Keratinocyte (primary cell): ENCODE measurements around the gene TBC1D5. TPM values are rescaled to one million over a fixed set of nuclear protein-coding genes. Genes with fewer than 3 reads are reported as not detected.

ENCODE experiments used
- DNase-seq: peaks from one replicate; pipeline ENCODE4 v3.0.0-alpha.2; 2011; ENCODE audit warnings: low read depth, missing footprints, low spot score
- FAIRE-seq: peaks from 2 replicates; lab custom pipeline; 2011; peaks lifted over from hg19 to GRCh38; lab: Jason Lieb, UNC
- H2AFZ ChIP-seq: 2 replicates; pipeline ENCODE4 v1.6.0; 2012; ENCODE audit warnings: low read length, control low read depth, inconsistent platforms; ENCODE audit not compliant: control insufficient read depth
- H3K27ac ChIP-seq: 2 replicates; pipeline ENCODE4 v1.5.1; 2011; ENCODE audit warnings: low read length; ENCODE audit not compliant: control insufficient read depth, insufficient read depth
- H3K27me3 ChIP-seq: 3 replicates; pipeline ENCODE4 v1.6.0; 2011; ENCODE audit warnings: low read length; ENCODE audit not compliant: control insufficient read depth, insufficient read depth; ENCODE audit errors: extremely low read depth
- H3K36me3 ChIP-seq, 2 experiments: 2 replicates in 1 of 2; 3 replicates in 1 of 2; pipeline ENCODE4 v1.5.1; 2011; ENCODE audit warnings: low read length in 2 of 2, mild to moderate bottlenecking in 1 of 2; ENCODE audit not compliant: control insufficient read depth in 2 of 2, insufficient read depth in 2 of 2; ENCODE audit errors: extremely low read depth in 1 of 2
- H3K4me1 ChIP-seq: 3 replicates; pipeline ENCODE4 v1.5.1; 2011; ENCODE audit warnings: low read length; ENCODE audit not compliant: control insufficient read depth, insufficient read depth; ENCODE audit errors: extremely low read depth
- H3K4me2 ChIP-seq: 3 replicates; pipeline ENCODE4 v1.6.0; 2011; ENCODE audit warnings: low read depth, low read length; ENCODE audit not compliant: control insufficient read depth, insufficient read depth; ENCODE audit errors: extremely low read depth
- H3K4me3 ChIP-seq, 3 experiments: fragments of 200-600 bp in 1 of 3; sonication (generic) in 1 of 3; 2 replicates in 2 of 3; 3 replicates in 1 of 3; pipeline ENCODE4 v1.5.1; 2011 to 2016; ENCODE audit warnings: low read length in 3 of 3, mild to moderate bottlenecking in 3 of 3, control low read depth in 2 of 3, inconsistent platforms in 1 of 3, low read depth in 1 of 3, mixed read lengths in 1 of 3, mixed run types in 1 of 3, moderate library complexity in 1 of 3; ENCODE audit not compliant: control insufficient read depth in 2 of 3, insufficient read depth in 2 of 3; ENCODE audit errors: extremely low read depth in 1 of 3
- H3K79me2 ChIP-seq: 2 replicates; pipeline ENCODE4 v1.6.0; 2012; ENCODE audit warnings: low read length; ENCODE audit not compliant: control insufficient read depth, insufficient read depth
- H3K9ac ChIP-seq: 3 replicates; pipeline ENCODE4 v1.6.0; 2011; ENCODE audit warnings: low read length; ENCODE audit not compliant: control insufficient read depth, insufficient read depth; ENCODE audit errors: extremely low read depth
- H3K9me1 ChIP-seq: 3 replicates; pipeline ENCODE4 v1.6.0; 2011; ENCODE audit warnings: low read length; ENCODE audit not compliant: control insufficient read depth, insufficient read depth; ENCODE audit errors: extremely low read depth
- H3K9me3 ChIP-seq: 2 replicates; pipeline ENCODE4 v1.5.1; 2012; ENCODE audit warnings: low read depth, low read length; ENCODE audit not compliant: control insufficient read depth
- H4K20me1 ChIP-seq: 3 replicates; pipeline ENCODE4 v1.6.0; 2011; ENCODE audit warnings: low read length; ENCODE audit not compliant: control insufficient read depth, insufficient read depth; ENCODE audit errors: extremely low read depth
- CTCF ChIP-seq, 3 experiments: IDR thresholded peaks in 1 of 3; conservative IDR thresholded peaks in 1 of 3; optimal IDR thresholded peaks in 1 of 3; 2 replicates in 2 of 3; 3 replicates in 1 of 3; pipeline versions ENCODE3 to v1.5.1; 2011; ENCODE audit warnings: low read length in 3 of 3, mild to moderate bottlenecking in 3 of 3, moderate library complexity in 2 of 3, control low read depth in 1 of 3, inconsistent platforms in 1 of 3; ENCODE audit not compliant: insufficient read depth in 2 of 3; ENCODE audit errors: extremely low read depth in 1 of 3
- EZH2 ChIP-seq: IDR thresholded peaks from one replicate; pipeline ENCODE4 v1.6.1; 2012; ENCODE audit warnings: inconsistent platforms, mild to moderate bottlenecking, low read length, moderate library complexity
- dilution Hi-C: fragments of 300-500 bp; cut with MboI; formaldehyde crosslinking; loops from one replicate; pipeline ENCODE4 v1.7.0; 2020; ENCODE audit warnings: low sequenced_read_pairs; ENCODE audit not compliant: extremely low pct_ligation_motif_present
- polyA plus RNA-seq, 5 experiments: library from polyadenylated mRNA; depleted of rRNA in 3 of 5; stranded (reverse) in 3 of 5; stranded (forward) in 1 of 5; unstranded in 1 of 5; fragments of >200 nt; gene quantifications; 1 replicate in 1 of 5; 2 replicates in 3 of 5; 3 replicates in 1 of 5; pipeline versions ENCODE4 v1.2.1 to v1.2.3, GENCODE V29; 2011 to 2012; ENCODE audit warnings: missing spikeins in 2 of 5, low read depth in 1 of 5, low replicate concordance in 1 of 5

Gene TBC1D5
- polyA plus RNA-seq, 1 donor (not counting 4 experiments of a cell fraction or from before 2014, with no cell fraction given) = 25.8 TPM

- no peaks in the 10 kb centered on the region for H3K4me1 ChIP-seq
- no peaks in the 10 kb centered on the region for H3K36me3 ChIP-seq
- H3K4me2 ChIP-seq = no peak overlapping the region
- dilution Hi-C loops = no loop called here
- no peaks in the 10 kb centered on the region for H4K20me1 ChIP-seq
- DNase-seq (no peak), FAIRE-seq (no peak)
- TF ChIP-seq CTCF (optimal IDR thresholded peaks at IDR 0.05 in 1 of 3, IDR thresholded peaks at IDR 0.05 in 1 of 3, conservative IDR thresholded peaks at IDR 0.05 in 1 of 3; ENCODE audit: extremely low read depth in 1 of 3, insufficient read depth in 2 of 3, low read length in 3 of 3) (no peak), EZH2 (no peak)
- H3K9me3 ChIP-seq = no peaks in the 10 kb centered on the region
- no peaks in the 10 kb centered on the region for H3K79me2 ChIP-seq
- no peak overlapping the region for H3K9ac ChIP-seq
- no peaks in the 10 kb centered on the region for H3K27me3 ChIP-seq
- no peak overlapping the region for H3K4me3 ChIP-seq
- H3K27ac ChIP-seq = no peak overlapping the region
- H2AFZ ChIP-seq = no peak overlapping the region
- no peaks in the 10 kb centered on the region for H3K9me1 ChIP-seq
Measured at GRCh38 chr3:17469520-17469919, 272.9 kb downstream of the TBC1D5 start.

GRCh38 chr3:17466028-17466427, 276.4 kb downstream of the TBC1D5 start:
- no peak overlapping the region for H3K27ac ChIP-seq
- H3K9me1 ChIP-seq = no peaks in the 10 kb centered on the region
- no peak for FAIRE-seq
- no peak overlapping the region for H3K9ac ChIP-seq
- no peak overlapping the region for H2AFZ ChIP-seq
- TF ChIP-seq CTCF (optimal IDR thresholded peaks at IDR 0.05 in 1 of 3, IDR thresholded peaks at IDR 0.05 in 1 of 3, conservative IDR thresholded peaks at IDR 0.05 in 1 of 3; ENCODE audit: extremely low read depth in 1 of 3, insufficient read depth in 2 of 3, low read length in 3 of 3) (no peak), EZH2 (no peak)
- H3K27me3 ChIP-seq = no peaks in the 10 kb centered on the region
- dilution Hi-C loops = no loop called here
- DNase-seq = no peak
- H3K4me3 ChIP-seq = no peak overlapping the region
- H3K4me1 ChIP-seq = no peaks in the 10 kb centered on the region
- no peaks in the 10 kb centered on the region for H4K20me1 ChIP-seq
- H3K9me3 ChIP-seq = no peaks in the 10 kb centered on the region
- H3K4me2 ChIP-seq = no peak overlapping the region
- no peaks in the 10 kb centered on the region for H3K79me2 ChIP-seq
- H3K36me3 ChIP-seq = no peaks in the 10 kb centered on the region
